Stomach smooth muscle (tissue), 2 donors: ENCODE measurements around the gene PJA2.

Experiments
- H3K27ac ChIP-seq: one replicate; pipeline ENCODE4 v1.7.0; 2013; ENCODE audit warnings: mild to moderate bottlenecking, low read length, inconsistent platforms
- H3K27me3 ChIP-seq, 2 donors: one replicate each; pipeline ENCODE4 v1.7.0; 2013; ENCODE audit warnings: low read length in 2 of 2; ENCODE audit not compliant: insufficient read depth in 2 of 2, control insufficient read depth in 1 of 2
- H3K36me3 ChIP-seq, 2 donors: one replicate each; pipeline ENCODE4 v1.7.0; 2013; ENCODE audit warnings: low read length in 2 of 2; ENCODE audit not compliant: control insufficient read depth in 2 of 2, insufficient read depth in 2 of 2
- H3K4me1 ChIP-seq: one replicate; pipeline ENCODE4 v1.7.0; 2013; ENCODE audit warnings: low read length; ENCODE audit not compliant: control insufficient read depth, insufficient read depth
- H3K4me3 ChIP-seq, 2 donors: one replicate each; pipeline ENCODE4 v1.7.0; 2013; ENCODE audit warnings: low read length in 2 of 2
- H3K9ac ChIP-seq, 2 donors: one replicate each; pipeline ENCODE4 v1.7.0; 2013; ENCODE audit warnings: low read length in 2 of 2, mild to moderate bottlenecking in 1 of 2
- H3K9me3 ChIP-seq, 2 donors: one replicate each; pipeline ENCODE4 v1.7.0; 2013; ENCODE audit warnings: low read length in 2 of 2; ENCODE audit not compliant: control insufficient read depth in 2 of 2
- donor health status: healthy.
- donor health status: Pancreatic carcinoma.

Gene PJA2

DNA sequence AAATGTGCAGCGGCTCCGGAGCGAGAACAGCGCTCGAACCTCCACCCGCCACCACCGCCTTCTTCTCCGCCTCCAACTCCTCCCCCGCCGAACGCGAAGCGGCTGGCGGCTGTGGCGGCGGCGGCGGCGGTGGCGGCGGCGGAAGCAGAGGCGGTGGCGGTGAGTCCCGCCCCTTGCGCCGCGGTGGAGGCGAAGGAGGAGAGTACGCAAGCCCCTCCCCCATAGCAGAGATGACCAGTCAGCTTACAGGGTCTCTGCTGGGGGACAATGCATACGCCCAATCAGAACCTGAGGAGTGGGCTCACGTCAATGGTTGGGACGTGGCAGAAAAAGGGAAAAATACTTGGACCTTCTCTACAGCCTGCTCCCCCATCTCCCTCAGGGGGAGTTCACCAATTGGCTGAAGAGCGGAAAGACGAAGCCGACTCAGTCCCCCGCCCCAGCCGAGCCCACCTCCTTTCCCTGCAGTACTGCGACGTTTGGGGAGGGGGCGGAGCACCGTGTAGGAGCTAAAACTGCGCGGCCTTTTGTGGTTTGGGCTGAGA, at the start of gene PJA2:
PJA2 (minus strand) TSS at position 131 of the 545 bp plus-strand sequence. CDS start 26,541 bp downstream, outside the sequence.
- peaks cover 25% of the 10 kb centered on the region for H3K4me1 ChIP-seq
- H3K9ac ChIP-seq = peak within 1 kb of the TSS; percentile 99

GRCh38 chr5:109455598-109456096, 45.9 kb upstream of the PJA2 start:
- H3K27me3 ChIP-seq = no peaks in the 10 kb centered on the region
- H3K9me3 ChIP-seq = peaks cover 0 to 7% of the 10 kb centered on the region in 2 donors
- H3K9ac ChIP-seq = peak overlapping the region in 1 of 2 donors; percentile 23
- peak overlapping the region; percentile 62 for H3K27ac ChIP-seq
- H3K4me1 ChIP-seq = peaks cover 9% of the 10 kb centered on the region
- no peaks in the 10 kb centered on the region for H3K36me3 ChIP-seq
- no peak overlapping the region for H3K4me3 ChIP-seq

More for the DNA sequence above, at the start of gene PJA2:
- Histone ChIP-seq H3K36me3 (no peaks in the 10 kb centered on the region), H3K4me3 (peak within 1 kb of the TSS; percentile 86 to 97), H3K27me3 (no peaks in the 10 kb centered on the region), H3K27ac (peak within 1 kb of the TSS; percentile 100), H3K9me3 (no peaks in the 10 kb centered on the region)

DNA sequence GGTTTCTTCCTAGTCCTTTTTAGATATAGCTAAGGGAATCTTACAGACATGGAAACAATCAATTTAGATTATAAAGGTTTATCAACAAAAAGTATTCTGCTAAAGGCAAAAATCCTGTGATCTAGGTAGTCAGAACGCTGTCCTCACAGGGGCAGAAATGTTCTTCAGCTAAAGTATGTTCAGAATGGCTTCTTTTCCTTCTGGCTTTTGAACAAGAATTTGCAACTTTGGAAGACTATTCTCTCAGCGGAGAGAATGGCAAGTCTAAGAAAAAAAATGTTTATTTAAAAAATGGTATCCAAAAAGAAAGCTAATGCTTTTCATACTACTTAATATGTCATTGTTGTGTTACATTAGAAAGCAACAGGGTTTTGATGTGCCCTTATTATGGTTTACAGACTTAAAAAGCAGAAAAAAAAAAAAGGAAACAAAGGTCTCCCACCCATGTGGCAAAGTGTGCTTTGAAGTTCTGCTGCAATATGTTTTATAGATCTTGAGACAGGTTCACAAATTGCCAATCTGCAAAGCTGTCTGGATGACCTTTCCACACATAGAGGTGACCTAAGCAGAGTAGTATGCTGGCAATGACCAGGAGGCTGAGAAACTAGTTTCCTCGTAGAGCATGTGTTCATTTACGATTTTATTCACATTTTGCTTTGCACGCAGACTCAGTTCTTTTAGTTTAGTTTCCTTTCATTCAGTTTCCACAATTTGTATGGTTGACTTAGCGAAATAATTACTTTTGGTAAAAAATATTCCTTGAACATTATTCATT, 45.1 kb upstream of the PJA2 start:
- Histone ChIP-seq H3K9me3 (peaks cover 0 to 7% of the 10 kb centered on the region in 2 donors), H3K27me3 (no peaks in the 10 kb centered on the region), H3K9ac (peak overlapping the region in 1 of 2 donors; percentile 23), H3K36me3 (no peaks in the 10 kb centered on the region), H3K4me1 (peaks cover 9% of the 10 kb centered on the region), H3K4me3 (peak overlapping the region in 1 of 2 donors; percentile 3), H3K27ac (peak overlapping the region; percentile 62)

DNA sequence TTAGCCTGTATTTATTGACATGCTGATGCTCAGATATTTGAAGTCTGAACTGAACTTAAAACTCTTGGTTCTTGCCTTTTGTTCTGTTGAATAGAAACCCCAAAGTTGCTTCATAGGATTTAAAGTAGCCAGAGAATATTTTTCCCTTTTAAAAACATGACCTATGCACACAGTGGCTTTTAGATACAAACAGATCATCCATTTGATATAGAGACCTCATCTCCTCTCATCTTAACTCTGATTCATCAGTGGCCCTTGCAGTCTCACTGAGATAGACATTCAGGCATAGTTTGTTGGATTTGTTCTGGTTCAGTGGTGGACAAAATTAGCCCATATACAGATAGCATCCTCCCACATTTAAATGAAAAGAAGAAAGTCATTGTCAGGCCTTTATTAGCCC, 43.5 kb upstream of the PJA2 start:
- Histone ChIP-seq H3K4me1 (peaks cover 9% of the 10 kb centered on the region), H3K9me3 (peaks cover 0 to 7% of the 10 kb centered on the region in 2 donors), H3K36me3 (no peaks in the 10 kb centered on the region), H3K27ac (no peak overlapping the region), H3K9ac (no peak overlapping the region), H3K4me3 (no peak overlapping the region), H3K27me3 (no peaks in the 10 kb centered on the region)

- Histone ChIP-seq H3K9me3 (peaks cover 0 to 6% of the 10 kb centered on the region in 2 donors), H3K4me1 (peaks cover 9% of the 10 kb centered on the region), H3K4me3 (no peak overlapping the region), H3K27me3 (no peaks in the 10 kb centered on the region), H3K9ac (no peak overlapping the region), H3K36me3 (no peaks in the 10 kb centered on the region), H3K27ac (no peak overlapping the region)
Measured at GRCh38 chr5:109452661-109453060, 42.9 kb upstream of the PJA2 start.

DNA sequence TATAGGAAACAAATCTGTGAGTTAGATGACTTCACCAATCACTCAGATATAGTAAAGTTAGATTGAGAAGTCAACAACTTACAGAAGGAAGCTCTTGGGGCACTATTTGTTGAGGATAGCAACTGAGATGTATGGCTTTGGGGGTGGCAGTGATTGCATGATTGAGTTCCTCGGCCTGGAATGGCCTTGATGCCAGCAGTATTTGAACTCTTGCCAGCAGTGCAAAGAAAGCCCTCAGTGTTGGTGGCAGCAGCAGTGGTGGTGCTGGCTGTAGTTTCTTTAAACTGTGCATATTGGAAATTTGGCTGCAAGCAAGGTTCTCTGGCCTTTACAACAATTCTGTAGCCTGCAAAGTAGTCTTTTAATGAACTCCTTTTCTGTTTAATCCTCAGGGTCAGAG, 41.4 kb upstream of the PJA2 start:
- Histone ChIP-seq H3K27ac (no peak overlapping the region), H3K27me3 (no peaks in the 10 kb centered on the region), H3K36me3 (no peaks in the 10 kb centered on the region), H3K4me3 (no peak overlapping the region), H3K9me3 (no peaks in the 10 kb centered on the region), H3K9ac (no peak overlapping the region), H3K4me1 (peaks cover 9% of the 10 kb centered on the region)

DNA sequence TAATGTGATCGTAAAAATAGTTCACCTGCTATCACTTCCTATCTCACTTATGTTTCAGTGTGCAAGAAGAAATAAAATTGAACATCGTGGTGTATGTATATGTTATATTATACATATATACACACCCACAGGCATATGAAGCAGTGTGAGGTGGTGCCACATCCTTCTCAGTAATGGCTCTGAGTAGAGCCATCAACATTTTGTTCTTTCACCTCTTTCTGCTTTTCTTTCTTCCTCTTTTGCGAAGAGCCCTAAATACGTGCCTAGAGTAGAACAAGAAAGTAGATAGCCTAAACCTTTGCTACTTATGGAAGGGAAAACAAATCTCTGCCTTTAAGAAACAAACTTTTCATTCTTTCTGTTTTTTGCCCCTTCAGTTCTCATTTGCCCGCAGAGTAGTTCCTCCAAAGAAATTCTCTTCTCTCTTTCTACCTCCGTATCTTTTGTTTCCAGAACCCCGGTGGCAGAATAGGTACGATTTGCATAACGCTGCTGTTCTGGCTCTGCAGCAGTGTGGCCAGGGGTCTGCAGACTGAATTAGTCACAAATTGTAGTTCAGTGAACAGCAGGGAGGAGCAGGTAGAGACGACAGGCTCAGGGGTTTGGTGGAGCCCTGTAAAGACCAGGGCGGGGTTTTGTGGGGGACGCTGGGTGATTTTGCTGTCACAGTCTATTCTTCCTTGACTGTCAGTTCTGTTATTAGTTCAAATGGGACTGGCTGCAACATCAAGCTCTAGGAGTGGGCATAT, 40.5 kb upstream of the PJA2 start:
- no peak overlapping the region for H3K4me3 ChIP-seq

GRCh38 chr5:109448838-109449237, 39.1 kb upstream of the PJA2 start:
- Histone ChIP-seq H3K9ac (no peak overlapping the region), H3K4me3 (no peak overlapping the region), H3K27ac (no peak overlapping the region), H3K27me3 (no peaks in the 10 kb centered on the region), H3K36me3 (no peaks in the 10 kb centered on the region), H3K4me1 (no peaks in the 10 kb centered on the region), H3K9me3 (no peaks in the 10 kb centered on the region)

More for the DNA sequence above, 40.5 kb upstream of the PJA2 start:
- Histone ChIP-seq H3K27me3 (no peaks in the 10 kb centered on the region), H3K4me1 (peaks cover 3% of the 10 kb centered on the region), H3K9ac (no peak overlapping the region), H3K9me3 (no peaks in the 10 kb centered on the region), H3K36me3 (no peaks in the 10 kb centered on the region), H3K27ac (no peak overlapping the region)

- Histone ChIP-seq H3K9me3 (no peaks in the 10 kb centered on the region), H3K4me1 (no peaks in the 10 kb centered on the region), H3K4me3 (no peak overlapping the region), H3K36me3 (no peaks in the 10 kb centered on the region), H3K27ac (no peak overlapping the region), H3K27me3 (no peaks in the 10 kb centered on the region), H3K9ac (no peak overlapping the region)
Measured at GRCh38 chr5:109439590-109439989, 29.8 kb upstream of the PJA2 start.

DNA sequence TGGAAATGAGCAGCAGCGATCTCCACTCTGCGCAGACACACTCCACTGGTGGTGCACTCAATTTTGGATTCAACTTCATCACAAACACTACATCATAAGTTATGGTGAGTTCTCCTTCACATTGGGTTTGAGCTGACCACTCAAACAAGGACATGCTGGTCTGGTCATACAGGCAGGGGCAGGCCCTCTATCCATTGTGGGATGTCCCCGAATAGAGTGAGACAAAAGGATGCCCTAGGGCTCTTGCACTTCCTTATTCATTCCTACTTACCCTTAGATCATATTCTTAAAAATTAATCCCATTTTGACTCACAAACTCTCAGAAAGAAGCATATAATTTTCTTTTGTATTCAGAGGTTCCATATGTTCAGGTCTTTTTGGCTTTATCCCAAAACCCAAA, 16.3 kb upstream of the PJA2 start:
- no peak overlapping the region for H3K4me3 ChIP-seq
- no peak overlapping the region for H3K9ac ChIP-seq
- peaks cover 9% of the 10 kb centered on the region for H3K4me1 ChIP-seq
- H3K9me3 ChIP-seq = no peaks in the 10 kb centered on the region
- H3K27ac ChIP-seq = no peak overlapping the region
- H3K27me3 ChIP-seq = no peaks in the 10 kb centered on the region
- no peaks in the 10 kb centered on the region for H3K36me3 ChIP-seq
